Stimulated activated naive CD4-positive, alpha-beta T cell treated with Interleukin-2 at 50 U/mL for 16 hours (primary cell): ENCODE data around the gene HEBP2.
"Not testable (repeated sequence)": the region's sequence is repeated elsewhere in the genome, so short reads cannot be mapped to it uniquely, and the experiment has no call there.

Source experiments
- DNase-seq: peaks from one replicate; lab custom pipeline; 2025; lab: John Stamatoyannopoulos, UW

The HEBP2 gene

GRCh38 chr6:138424004-138424904 lies 20.2 kb downstream of the HEBP2 start:
- no peak for DNase-seq

- DNase-seq = not testable (repeated sequence)
These were observed 21.2 kb downstream of the HEBP2 start for GRCh38 chr6:138425256-138425655.

GRCh38 chr6:138426500-138427123 lies 22.6 kb downstream of the HEBP2 start:
- DNase-seq = no peak

- no peak for DNase-seq
These were observed 23.7 kb downstream of the HEBP2 start for GRCh38 chr6:138427701-138428100.

- DNase-seq = no peak
These were observed 25.0 kb downstream of the HEBP2 start for GRCh38 chr6:138428944-138429598.

GRCh38 chr6:138429761-138430160 lies 25.7 kb downstream of the HEBP2 start:
- DNase-seq = no peak

- DNase-seq = no peak
These were observed 26.5 kb downstream of the HEBP2 start for GRCh38 chr6:138430361-138431145.

GRCh38 chr6:138431256-138432062 lies 27.4 kb downstream of the HEBP2 start:
- DNase-seq = no peak

GRCh38 chr6:138432063-138432356 lies 28.0 kb downstream of the HEBP2 start:
- DNase-seq = no peak

GRCh38 chr6:138434096-138434495 lies 30.1 kb downstream of the HEBP2 start:
- no peak for DNase-seq

- no peak for DNase-seq
These were observed 30.9 kb downstream of the HEBP2 start for GRCh38 chr6:138434925-138435324.

- no peak for DNase-seq
These were observed 35.5 kb downstream of the HEBP2 start for GRCh38 chr6:138439546-138439945.

- no peak for DNase-seq
These were observed 36.3 kb downstream of the HEBP2 start for GRCh38 chr6:138440296-138440695.

GRCh38 chr6:138440758-138441357 lies 36.8 kb downstream of the HEBP2 start:
- DNase-seq = no peak

- no peak for DNase-seq
These were observed 37.9 kb downstream of the HEBP2 start for GRCh38 chr6:138441965-138442364.

GRCh38 chr6:138442663-138443062 lies 38.6 kb downstream of the HEBP2 start:
- DNase-seq = no peak

GRCh38 chr6:138443979-138444378 lies 40.0 kb downstream of the HEBP2 start:
- DNase-seq = no peak

- DNase-seq = no peak
These were observed 42.8 kb downstream of the HEBP2 start for GRCh38 chr6:138446821-138447220.

- DNase-seq = no peak
These were observed 46.4 kb downstream of the HEBP2 start for GRCh38 chr6:138450445-138450844.

GRCh38 chr6:138451043-138451442 lies 47.0 kb downstream of the HEBP2 start:
- DNase-seq = no peak
